Fibroblast of skin of right quadriceps (primary cell): ENCODE data around the gene QSOX1.
"Not testable (repeated sequence)": the region's sequence is repeated elsewhere in the genome, so short reads cannot be mapped to it uniquely, and the experiment has no call there.

ENCODE experiments used
- DNase-seq: peaks from one replicate; pipeline ENCODE4 v3.0.0-alpha.2; 2013

Gene QSOX1

DNA sequence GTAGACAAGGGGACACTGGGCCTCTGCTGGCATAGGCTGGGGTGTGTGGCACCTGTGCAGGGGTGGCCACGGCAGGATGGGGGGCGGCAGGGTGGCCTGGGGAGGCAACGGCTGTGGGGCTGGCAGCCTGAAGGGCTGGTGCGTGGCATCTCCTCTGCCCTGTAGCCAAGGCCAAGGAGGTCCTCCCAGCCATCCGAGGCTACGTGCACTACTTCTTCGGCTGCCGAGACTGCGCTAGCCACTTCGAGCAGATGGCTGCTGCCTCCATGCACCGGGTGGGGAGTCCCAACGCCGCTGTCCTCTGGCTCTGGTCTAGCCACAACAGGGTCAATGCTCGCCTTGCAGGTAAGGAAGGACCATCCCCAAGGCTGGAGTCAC, 39.4 kb downstream of the QSOX1 start:
- DNase-seq: no peak

DNA sequence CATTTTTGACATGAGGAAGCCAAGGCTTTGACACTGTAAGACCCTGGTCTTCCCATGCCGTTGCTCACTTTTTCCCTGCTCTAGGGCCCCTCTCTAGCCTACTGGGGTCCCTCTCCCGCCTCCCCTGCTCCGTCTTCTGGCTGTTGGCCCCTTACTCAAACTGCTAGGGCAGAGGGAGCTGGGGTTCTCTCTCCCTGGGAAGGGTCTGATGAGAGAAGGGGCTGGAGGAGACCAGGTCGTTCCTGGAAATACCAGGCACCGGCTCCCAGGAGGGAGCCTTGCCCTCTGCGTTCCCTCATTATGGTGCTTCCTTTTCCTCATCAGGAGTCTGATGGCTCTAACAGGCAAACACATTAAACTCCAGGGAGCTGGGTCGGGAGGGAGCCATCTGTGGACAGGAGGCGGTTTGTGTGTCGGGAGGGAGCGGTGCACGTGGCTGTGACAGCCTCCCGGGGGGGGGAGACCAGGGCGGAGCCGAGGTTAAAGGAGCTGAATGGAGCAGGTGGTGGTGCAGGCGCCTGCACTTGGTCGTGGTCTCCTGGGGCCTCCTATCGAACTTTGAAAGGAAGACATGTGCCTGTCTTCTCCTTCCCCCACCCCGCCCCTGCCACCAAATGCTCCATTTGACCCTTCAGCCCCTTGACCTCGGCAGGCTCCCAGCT, 40.0 kb downstream of the QSOX1 start:
- DNase-seq: no peak

DNA sequence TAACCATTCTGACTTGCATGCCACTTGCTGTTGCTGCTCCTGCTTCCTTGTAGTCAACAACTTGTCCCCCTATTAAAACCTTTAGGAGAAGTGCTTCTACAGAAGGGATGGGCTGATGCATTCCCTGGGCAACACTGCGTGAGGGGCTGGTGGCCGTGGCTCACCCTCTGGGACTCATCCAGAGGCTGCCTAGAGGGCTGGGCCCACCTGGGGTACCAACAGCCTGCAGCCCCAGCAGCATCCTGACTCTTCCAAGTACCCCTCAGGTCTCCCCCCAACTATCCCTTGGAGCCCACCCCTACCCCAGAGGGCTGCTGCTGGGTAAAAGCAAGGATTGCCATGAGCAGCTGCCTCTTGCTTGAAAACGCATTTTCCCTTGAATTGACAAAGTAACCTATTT, 40.7 kb downstream of the QSOX1 start:
- no peak for DNase-seq

DNA sequence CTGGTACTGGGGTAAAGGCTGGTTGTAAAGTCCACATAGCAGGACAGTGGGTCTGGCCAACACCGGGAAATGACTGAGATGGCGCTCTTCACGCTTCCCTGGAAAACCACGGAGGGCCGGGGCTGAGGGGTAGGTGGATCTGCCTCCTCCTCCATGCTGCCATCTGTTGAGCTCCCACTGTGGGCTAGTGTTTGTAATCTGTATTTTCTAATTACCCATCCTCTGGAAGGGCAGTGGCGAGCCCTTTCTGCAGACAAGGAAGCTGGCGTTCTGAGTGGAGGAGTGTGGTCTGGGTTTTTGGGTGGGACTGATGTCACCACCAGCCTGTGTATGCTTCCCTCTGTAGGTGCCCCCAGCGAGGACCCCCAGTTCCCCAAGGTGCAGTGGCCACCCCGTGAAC, 41.2 kb downstream of the QSOX1 start:
- DNase-seq: no peak

DNA sequence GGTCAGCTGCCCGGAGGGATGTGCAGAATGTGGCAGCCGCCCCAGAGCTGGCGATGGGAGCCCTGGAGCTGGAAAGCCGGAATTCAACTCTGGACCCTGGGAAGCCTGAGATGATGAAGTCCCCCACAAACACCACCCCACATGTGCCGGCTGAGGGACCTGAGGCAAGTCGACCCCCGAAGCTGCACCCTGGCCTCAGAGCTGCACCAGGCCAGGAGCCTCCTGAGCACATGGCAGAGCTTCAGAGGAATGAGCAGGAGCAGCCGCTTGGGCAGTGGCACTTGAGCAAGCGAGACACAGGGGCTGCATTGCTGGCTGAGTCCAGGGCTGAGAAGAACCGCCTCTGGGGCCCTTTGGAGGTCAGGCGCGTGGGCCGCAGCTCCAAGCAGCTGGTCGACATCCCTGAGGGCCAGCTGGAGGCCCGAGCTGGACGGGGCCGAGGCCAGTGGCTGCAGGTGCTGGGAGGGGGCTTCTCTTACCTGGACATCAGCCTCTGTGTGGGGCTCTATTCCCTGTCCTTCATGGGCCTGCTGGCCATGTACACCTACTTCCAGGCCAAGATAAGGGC, 41.9 kb downstream of the QSOX1 start:
- DNase-seq: no peak

DNA sequence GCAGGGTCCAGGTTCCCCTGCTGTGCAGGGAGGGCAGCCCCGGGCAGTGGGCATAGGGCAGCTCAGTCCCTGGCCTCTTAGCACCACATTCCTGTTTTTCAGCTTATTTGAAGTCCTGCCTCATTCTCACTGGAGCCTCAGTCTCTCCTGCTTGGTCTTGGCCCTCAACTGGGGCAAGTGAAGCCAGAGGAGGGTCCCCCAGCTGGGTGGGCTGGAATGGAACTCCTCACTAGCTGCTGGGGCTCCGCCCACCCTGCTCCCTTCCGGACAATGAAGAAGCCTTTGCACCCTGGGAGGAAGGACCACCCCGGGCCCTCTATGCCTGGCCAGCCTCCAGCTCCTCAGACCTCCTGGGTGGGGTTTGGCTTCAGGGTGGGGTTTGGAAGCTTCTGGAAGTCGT, 42.6 kb downstream of the QSOX1 start:
- DNase-seq: no peak

DNA sequence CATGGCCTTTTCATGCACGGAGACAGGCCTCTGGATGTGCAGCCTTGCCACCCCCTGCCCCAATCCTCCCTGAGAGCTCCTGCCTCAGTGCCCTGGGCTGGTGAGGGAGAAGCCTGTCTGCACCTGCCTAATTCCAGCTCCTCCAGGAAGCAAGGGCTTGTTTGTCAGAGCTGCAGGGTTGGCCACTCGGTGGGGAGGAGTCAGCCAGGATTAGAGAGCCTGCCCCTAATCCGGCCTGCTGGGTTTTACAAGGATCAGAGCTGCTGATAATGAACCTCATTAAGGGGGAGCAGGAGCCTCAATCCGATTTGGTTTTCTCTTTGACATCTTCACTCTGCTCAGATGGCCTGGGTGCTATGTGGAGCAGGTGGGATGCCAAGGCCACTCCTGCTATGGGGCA, 43.5 kb downstream of the QSOX1 start:
- no peak for DNase-seq

DNA sequence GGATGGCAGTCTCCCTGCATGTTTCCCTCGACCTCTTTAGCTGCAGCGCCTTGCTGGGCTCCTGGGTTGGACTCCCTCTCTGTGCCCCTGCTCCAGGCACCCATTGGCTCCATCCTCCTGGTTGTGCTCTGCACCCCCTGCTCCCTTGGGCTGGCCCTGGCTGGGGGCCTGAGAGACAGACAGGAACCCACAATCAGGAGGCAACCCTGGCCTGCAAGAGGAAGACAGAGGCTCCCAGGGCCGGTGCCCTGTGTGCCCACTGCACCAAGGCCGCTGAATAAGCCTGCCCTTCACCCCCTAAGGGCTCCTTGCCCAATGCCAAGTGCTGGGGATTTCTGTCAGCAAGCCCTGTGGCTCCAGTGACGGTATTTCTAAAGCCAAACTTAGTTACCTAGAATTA, 43.9 kb downstream of the QSOX1 start:
- no peak for DNase-seq

DNA sequence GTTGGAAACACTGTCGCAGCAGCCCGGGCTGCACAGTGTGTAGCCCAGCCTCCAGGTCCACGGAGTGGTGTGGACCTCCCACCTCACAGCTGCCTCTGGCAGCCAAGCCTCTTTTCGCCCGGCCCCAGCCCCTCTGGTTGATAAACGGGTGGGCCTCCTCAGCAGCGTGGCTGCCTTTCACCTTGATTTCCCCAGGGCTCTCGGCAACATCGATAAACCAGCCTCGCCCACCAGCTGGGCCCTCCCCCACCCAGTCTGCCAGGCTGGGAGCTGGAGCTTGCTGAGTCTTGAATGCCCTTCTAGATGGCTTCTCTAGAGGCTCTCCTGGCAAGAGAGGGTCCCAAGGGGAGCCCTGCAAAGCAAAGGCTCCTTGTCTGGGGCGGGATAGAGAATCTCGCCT, 44.3 kb downstream of the QSOX1 start:
- no peak for DNase-seq

DNA sequence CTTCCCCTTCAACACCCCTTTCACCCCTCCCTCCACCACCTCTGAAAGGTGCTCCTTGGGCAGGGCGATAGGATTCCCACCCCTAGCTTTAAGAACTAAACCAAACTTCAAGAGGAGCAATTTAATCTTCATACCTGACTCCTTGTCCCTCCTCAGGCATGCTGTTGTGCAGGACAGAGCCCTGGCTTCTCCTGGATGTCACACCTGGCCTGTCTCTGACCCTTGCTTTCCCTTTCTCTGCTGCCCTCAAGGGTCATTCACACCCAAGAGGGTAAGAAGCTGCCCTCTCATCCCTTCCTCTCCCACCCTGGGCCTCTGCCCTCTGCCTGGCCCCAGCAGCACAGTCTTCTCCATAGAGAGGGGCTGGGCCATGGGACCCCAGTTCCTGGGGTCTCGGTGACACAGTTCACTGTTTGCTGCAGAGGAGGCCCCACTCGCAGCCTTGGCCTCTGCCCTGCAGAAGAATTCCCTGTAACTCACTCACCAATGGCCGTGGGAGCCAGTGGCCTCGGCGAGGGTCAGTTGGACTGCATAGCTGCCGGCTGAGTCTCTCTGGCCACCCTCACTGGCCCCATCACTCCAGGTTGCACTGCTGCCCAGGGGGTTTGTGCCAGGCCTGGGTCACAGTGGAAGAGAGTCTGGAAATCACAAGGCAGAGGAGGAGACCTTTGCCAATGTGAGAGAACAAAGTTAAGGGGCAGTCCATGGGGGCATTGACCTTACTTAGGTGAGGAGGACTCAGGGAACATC, 47.0 kb downstream of the QSOX1 start:
- DNase-seq: no peak

DNA sequence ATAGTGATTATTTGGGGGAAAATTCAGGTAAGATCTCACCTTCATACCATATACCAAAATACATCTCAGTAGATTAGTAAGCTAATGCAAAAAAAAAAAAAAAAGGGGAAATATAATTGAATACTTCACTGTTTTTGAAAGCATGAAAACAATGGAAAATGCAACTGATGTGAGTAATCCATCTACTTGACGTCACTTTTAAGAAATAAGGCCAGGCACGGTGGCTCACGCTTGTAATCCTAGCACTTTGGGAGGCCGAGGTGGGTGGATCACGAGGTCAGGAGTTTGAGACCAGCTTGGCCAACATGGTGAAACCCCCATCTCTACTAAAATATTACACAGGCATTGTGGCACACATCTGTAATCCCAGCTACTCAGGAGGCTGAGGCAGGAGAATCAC, 47.9 kb downstream of the QSOX1 start:
- not testable (repeated sequence) for DNase-seq

DNA sequence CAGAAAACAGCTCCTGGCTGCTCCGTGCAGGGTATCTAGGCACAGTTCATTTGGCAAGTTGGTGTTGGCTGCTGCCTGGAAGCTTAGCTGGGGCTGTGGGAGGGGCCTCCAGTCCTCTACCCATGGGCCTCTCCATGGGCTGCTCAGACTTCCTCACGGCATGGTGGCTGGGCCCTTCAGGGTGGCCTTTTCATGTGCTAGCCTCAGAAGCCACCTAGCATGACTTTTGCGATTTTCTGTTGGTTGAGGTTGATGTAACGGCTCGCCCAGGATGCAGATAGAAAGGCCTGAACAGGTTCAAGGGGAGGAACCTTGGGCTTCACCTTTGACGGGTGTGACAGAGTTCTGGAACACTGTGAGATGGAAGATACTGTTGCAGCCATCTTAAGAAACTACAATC, 49.6 kb downstream of the QSOX1 start:
- no peak for DNase-seq

DNA sequence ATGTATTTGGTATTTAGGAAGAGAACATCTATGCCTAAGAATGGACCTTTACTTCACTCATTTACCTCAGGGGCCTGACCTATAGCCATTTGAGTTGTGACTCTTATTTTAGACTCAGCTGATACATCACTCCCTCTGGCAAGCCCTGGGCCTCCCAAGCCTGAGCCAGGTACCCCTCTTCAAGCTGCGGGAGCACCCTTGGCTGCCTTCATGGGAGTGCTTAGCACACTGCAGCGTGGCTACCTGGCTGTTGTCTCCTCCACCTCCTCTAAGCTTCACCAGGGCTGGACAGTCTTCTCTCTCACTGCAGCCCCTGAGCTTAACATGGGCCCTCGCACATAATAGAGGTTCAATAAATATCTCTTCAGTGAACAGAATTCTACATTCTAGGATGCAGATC, 51.9 kb downstream of the QSOX1 start:
- DNase-seq: no peak

DNA sequence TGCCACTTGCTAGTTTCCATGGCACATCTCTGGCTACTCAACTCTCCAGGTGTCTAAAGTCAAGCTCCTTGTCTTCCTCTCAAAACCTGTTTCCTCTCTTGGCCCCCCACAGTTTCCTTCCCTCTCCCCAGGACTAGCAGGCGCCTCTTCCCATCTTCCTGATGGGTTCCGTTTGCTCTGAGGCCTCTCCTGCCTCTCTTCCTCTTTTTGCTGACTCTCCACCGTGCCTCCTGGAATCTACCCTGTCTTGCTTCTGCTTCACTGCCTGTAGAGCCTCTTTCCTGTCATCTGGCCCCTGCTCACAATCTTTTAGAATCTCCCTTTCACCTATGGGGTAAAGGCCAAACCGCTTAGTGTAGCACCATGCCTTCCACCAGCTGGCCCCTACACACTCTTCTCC, 53.6 kb downstream of the QSOX1 start:
- DNase-seq: no peak

DNA sequence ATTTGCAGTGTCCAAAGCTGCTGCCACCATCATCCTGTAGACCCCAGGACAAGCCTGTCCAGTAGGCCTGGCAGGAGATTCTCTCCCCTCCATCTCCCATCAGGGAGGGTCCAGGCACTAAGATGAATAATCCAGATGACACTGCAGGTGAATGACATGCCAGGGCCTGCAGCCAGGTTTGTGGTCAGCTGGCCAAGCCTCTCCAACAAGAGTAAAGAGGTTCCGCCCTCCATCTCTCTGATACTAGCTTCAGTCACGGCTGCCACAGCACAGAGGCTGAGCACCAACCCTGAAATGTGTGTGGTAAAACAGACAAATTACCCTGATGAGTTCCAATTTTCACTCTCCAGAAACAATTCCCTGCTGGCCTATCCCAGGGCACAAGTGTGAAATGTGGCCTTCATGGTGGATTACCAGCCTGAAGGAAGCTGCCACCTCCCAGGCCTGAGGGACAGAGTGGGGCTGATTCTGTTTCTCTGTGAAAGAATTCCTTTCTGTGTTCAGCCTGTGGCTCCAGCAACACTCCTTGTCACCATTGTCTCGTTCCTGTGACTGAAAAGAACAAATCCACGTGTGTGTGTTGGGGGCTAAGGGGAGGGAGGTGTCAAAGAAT, 55.4 kb downstream of the QSOX1 start:
- no peak for DNase-seq

DNA sequence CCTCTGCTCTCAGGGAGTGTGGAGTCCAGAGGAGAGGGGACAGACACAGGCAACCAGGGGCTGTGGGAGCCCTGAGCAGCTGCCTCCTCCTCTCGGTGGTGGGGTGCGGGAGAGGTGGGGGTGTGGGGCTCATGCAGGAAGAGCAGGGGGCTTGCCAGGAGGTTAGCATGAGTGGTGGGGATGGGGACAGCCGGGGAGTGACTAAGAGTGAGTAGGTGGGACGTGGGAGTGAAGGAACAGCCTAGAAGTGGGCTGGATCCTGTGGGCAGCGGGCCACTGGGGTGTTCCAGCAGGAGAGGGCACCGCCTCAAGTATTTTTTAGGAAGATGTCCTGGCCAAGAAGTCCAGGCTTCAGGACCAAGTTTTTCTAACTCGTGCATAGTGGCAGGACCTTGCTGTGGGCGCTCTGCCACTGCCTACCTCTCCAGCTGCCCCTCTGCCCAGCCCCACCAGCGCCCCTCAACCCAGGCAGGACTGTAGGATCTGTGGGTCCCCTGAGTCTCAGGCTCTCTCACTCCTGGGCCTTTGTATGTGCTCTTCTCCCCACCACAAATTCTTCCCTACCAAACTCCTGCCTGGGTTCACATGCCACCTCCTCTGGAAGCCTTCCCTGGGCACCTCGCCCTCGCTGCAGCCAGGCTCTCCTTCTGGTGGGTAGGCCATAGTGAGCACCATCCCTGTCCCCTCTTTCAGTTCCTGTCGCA, 56.6 kb downstream of the QSOX1 start:
- no peak for DNase-seq

DNA sequence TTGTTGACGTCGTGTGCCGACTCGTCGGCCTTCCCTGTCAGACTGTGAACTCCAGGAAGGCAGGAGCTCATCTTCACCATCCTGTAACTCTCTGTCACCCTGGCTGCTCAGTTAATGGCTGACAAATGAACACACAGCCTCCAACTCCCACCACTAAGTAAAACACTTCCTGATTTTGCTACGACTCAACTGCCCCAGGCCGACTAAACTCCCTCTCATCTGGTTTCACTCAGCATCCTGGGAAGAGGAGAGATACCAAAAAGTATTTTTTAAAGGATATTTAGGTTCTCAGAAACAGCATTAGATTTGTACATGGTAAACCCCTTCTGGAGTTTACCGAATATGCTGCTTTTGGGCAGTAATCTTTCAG, 57.2 kb downstream of the QSOX1 start:
- no peak for DNase-seq

DNA sequence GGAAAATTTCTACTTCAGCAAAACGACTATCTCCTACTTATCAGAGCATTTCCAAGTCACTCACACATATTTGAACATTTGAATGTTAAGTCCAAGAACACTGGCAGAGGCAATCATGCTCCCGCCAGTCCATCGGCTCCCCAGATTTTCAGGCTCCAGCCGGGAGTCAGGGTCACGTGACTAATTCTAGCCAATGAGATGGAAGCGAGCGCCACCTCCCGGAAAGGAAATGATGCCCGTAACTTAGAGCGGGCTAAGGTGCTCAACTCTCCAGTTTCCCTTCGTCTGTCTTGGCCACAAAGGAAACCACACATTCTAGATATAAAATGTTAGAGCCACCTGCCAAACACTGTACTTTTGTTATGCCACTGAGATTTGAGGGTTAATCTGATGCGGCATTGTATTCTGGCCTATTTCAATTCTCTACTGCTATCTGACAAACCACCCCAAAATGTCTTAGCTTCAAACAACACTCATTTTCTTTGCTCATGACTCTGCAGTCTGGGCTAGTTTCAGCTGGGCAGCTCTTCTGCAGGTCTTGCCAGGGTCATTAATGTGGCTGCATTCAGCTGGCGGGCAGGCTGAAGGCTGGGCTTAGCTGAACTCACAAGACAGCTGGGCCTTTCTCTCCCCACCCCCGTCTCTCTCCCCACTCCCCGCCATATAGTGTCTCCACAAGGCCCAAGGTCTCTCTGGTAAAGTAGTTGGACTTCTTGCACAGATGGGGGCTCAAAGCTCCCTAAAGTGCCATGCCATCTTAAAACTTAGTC, 58.9 kb downstream of the QSOX1 start:
- DNase-seq: no peak

DNA sequence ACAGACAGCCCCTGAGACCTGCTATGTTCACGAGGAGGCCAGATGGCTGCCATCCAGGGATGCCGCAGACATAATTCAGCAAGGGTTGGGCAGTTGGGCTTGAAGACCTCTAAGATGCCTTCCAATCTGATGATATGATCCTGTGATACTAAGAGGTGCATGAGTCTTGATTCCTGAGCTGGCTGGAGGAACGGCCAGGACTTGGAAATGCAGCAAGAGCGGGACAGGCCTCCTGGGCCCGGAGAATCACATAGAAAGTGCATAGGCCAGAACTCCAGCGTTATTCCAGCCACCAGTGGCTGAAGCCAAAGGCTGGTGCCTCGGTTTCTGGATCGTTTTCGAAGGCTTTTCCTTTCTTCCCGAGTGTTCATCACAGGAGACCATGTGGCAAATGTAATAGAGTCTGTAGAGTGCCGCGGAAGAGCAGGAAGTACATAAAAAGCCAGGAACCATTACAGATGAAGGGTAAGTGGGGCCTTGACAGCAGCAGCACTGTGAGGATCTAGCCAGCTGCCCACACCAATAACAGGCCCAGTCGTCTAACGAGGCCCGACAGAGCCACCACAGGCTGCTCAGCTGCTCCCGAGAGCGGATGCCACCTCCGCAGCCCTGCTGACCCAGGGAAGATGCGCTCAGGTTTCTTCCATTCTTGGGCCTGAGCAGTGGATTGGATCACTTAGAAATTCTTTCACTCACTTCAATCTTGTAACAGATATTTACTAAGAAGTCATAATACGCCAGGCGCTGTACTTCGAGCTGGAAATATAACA, 61.4 kb downstream of the QSOX1 start:
- no peak for DNase-seq

DNA sequence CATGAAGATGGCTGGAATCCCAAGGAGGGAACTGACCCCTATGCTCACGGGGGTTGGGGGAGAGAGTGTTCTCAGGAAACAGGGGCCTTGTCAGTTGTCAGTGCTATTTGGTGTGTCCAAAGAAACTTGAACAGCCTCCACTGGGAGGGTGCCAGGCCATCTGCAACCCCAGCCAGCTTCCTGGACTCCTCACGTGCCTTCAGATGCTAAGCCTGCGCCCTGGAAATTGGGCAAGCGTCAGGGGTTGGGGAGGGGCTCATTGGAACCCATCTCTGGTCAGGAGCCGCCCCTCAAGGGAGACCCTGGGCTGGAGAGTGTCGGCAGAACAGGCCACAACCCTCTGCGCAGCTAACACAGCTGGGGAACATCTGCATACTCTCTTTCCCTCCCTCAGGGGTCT, 62.3 kb downstream of the QSOX1 start:
- no peak for DNase-seq

DNA sequence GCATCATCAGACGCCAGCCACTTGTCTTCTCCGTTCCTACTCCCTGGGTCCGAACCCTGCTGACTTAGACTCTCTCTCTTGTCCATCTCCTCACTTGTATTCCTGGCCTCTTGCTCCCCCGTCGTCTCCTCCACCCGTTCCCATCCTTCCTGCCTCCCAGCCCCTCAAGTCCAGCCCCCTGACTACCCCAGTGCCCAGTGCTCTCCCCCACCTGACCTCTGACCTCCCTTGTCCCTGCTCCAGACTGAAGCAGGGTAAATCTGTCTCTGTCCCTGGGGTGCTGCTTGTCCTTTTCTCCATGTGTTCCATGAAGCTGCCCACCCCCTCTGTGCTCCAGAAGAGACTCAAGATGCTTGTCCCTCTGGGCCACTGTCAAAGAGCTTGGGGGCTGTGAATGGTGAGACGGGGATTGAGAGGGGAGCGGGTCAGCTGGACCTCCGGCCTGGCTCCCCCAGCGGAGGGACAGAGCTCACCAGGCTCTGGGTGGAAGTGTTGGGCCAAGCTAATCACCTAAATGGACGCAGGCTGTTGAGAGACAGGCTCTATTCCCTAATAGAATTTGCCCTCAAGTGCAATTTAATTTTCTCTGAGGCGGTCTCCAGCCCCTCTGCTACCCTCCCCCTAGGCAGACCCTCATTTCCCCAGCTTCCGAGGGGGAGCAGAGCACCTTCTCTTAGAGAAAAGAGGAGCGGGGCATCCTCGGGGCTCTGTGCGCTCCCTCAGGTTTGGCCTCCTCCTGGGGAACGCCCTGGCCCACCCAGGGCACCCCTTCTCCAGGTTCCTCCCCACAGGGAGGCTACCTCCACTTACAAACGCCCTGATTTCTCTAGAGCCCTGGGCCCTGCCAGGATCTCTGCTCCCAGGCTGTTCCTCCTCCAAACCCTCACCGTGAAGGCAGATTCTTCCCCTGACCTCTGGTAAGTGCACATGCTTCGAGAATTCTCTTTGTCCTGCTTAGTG, 64.4 kb downstream of the QSOX1 start:
- DNase-seq: no peak
